ENCODE measurements around the gene ARRDC2. TPM values are rescaled to one million over a fixed set of nuclear protein-coding genes. Genes with fewer than 3 reads are reported as not detected.

ARRDC2 gene
- total and polyA plus RNA-seq, 2 of the 13 experiments (the other 11 are each of a cell fraction or from before 2014, with no cell fraction given): 2.1 to 3.4 TPM

DNA sequence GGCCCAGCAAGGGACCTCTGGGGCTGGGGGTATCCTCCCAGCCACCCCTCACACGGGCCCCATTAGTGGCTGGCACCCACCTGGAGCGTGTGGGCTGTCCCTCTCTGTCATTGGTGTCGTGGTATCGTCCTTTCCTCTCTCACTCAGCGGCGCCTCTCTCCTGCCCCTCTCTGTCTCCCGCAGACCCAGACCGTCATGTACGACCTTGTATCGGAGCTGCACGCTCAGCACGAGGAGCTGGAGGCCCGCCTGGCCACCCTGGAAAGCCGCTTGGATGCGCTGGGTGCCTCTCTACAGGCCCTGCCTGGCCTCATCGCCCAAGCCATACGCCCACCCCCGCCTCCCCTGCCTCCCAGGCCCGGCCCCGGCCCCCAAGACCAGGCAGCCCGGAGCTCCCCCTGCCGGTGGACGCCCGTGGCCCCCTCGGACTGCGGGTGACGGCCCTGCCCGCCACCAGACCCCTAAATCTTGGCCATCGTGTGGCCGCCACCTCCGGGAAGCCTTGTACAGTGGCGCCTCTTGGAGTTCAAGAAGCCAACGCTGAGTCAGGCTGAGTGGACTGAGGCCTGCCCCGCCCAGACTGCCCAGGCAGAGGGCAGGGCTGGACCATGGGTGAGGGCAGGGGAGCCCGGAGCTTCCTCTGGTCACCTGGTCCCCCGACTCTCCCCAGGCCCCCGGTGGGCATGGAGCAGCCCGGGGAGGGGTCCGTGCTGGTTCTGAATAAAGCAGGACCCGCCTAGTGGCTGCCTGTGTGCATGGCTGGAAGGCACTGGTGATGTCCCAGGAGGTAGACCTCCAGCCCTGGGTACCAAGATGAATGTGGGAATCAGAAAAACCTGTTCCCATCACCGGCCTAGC is 9.8 kb upstream of the ARRDC2 start (continued):
- TF ChIP-seq ZFX (CRISPR knock-in tag; IDR thresholded peaks at IDR 0.05; ENCODE audit: low read depth): peak; percentile 49
- no peak for TF ChIP-seq RBM22 (optimal IDR thresholded peaks at IDR 0.05; ENCODE audit: low read length)
- TF ChIP-seq MYC (CRISPR knock-in tag; IDR thresholded peaks at IDR 0.05; ENCODE audit: borderline replicate concordance): no peak; the same call in 1 of the 2 replicates
- TF ChIP-seq MAF1 (CRISPR knock-in tag; IDR thresholded peaks at IDR 0.05; ENCODE audit: borderline replicate concordance): no peak
- 0 out of 2 replicates have a peak, but pooled peaks have one; percentile 34 for TF ChIP-seq MEIS1 (CRISPR knock-in tag; IDR thresholded peaks at IDR 0.05; ENCODE audit: borderline replicate concordance)
- TF ChIP-seq ZNF557 (CRISPR knock-in tag; IDR thresholded peaks at IDR 0.05): no peak
- no peak for TF ChIP-seq ZNF614 (CRISPR knock-in tag; IDR thresholded peaks at IDR 0.05; ENCODE audit: borderline replicate concordance)
- no peak for TF ChIP-seq ZNF83 (CRISPR knock-in tag; IDR thresholded peaks at IDR 0.05; ENCODE audit: borderline replicate concordance)
- TF ChIP-seq ZNF24 (IDR thresholded peaks at IDR 0.05): no peak
- no peak for TF ChIP-seq ZNF496 (CRISPR knock-in tag; IDR thresholded peaks at IDR 0.05; ENCODE audit: insufficient replicate concordance)
- peak; percentile 59 for TF ChIP-seq ZBTB7B (CRISPR knock-in tag; IDR thresholded peaks at IDR 0.05)
- TF ChIP-seq, protein P1, sequence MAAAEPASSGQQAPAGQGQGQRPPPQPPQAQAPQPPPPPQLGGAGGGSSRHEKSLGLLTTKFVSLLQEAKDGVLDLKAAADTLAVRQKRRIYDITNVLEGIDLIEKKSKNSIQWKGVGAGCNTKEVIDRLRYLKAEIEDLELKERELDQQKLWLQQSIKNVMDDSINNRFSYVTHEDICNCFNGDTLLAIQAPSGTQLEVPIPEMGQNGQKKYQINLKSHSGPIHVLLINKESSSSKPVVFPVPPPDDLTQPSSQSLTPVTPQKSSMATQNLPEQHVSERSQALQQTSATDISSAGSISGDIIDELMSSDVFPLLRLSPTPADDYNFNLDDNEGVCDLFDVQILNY (CRISPR knock-in tag; conservative IDR thresholded peaks at IDR 0.05): no peak
- TF ChIP-seq ZSCAN30 (CRISPR knock-in tag; IDR thresholded peaks at IDR 0.05): no peak
- no peak for TF ChIP-seq ZNF264 (CRISPR knock-in tag; IDR thresholded peaks at IDR 0.05)
- TF ChIP-seq ZNF883 (CRISPR knock-in tag; IDR thresholded peaks at IDR 0.05; ENCODE audit: not compliant biosample characterization): peak; percentile 36
- TF ChIP-seq ZNF256 (CRISPR knock-in tag; conservative IDR thresholded peaks at IDR 0.05): no peak
- no peak for TF ChIP-seq ZKSCAN1 (IDR thresholded peaks at IDR 0.05; ENCODE audit: low read length)
- TF ChIP-seq ZNF530 (CRISPR knock-in tag; IDR thresholded peaks at IDR 0.05; ENCODE audit: low read depth): no peak
- TF ChIP-seq MEIS2 (CRISPR knock-in tag; IDR thresholded peaks at IDR 0.05): no peak
- no peak for TF ChIP-seq CREB1 (IDR thresholded peaks at IDR 0.05)
- TF ChIP-seq CREB1 (CRISPR knock-in tag; IDR thresholded peaks at IDR 0.05): no peak
- no peak for TF ChIP-seq HDAC6 (IDR thresholded peaks at IDR 0.05; ENCODE audit: low read depth, low read length)
- TF ChIP-seq ZFY (CRISPR knock-in tag; IDR thresholded peaks at IDR 0.05): peak; percentile 46
- TF ChIP-seq, protein P2, sequence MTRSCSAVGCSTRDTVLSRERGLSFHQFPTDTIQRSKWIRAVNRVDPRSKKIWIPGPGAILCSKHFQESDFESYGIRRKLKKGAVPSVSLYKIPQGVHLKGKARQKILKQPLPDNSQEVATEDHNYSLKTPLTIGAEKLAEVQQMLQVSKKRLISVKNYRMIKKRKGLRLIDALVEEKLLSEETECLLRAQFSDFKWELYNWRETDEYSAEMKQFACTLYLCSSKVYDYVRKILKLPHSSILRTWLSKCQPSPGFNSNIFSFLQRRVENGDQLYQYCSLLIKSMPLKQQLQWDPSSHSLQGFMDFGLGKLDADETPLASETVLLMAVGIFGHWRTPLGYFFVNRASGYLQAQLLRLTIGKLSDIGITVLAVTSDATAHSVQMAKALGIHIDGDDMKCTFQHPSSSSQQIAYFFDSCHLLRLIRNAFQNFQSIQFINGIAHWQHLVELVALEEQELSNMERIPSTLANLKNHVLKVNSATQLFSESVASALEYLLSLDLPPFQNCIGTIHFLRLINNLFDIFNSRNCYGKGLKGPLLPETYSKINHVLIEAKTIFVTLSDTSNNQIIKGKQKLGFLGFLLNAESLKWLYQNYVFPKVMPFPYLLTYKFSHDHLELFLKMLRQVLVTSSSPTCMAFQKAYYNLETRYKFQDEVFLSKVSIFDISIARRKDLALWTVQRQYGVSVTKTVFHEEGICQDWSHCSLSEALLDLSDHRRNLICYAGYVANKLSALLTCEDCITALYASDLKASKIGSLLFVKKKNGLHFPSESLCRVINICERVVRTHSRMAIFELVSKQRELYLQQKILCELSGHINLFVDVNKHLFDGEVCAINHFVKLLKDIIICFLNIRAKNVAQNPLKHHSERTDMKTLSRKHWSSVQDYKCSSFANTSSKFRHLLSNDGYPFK (CRISPR knock-in tag; IDR thresholded peaks at IDR 0.05; ENCODE audit: borderline replicate concordance): no peak
- TF ChIP-seq DR1 (CRISPR knock-in tag; IDR thresholded peaks at IDR 0.05): no peak
- no peak for TF ChIP-seq KLF9 (CRISPR knock-in tag; IDR thresholded peaks at IDR 0.05; ENCODE audit: low read depth)
- TF ChIP-seq SPEN (CRISPR knock-in tag; IDR thresholded peaks at IDR 0.05; ENCODE audit: low read depth): no peak
- no peak for TF ChIP-seq TBP (CRISPR knock-in tag; IDR thresholded peaks at IDR 0.05)
